DOHH2 (cell line): Measurements from ENCODE around the gene ZP3.
"Not testable (repeated sequence)": the region's sequence is repeated elsewhere in the genome, so short reads cannot be mapped to it uniquely, and the experiment has no call there.

Source experiments
- EZH2phosphoT487 ChIP-seq: fragments of 200-600 bp; sonication (generic); IDR thresholded peaks from 2 replicates; pipeline ENCODE4 v1.6.1; 2017; ENCODE audit warnings: borderline replicate concordance, mild to moderate bottlenecking, antibody characterized with exemption, low read length, moderate library complexity, mixed read lengths
- TF ChIP-seq, protein P1 (sequence below): fragments of 200-600 bp; sonication (generic); IDR thresholded peaks from one replicate; pipeline ENCODE4 v1.5.1; 2014; ENCODE audit warnings: antibody characterized with exemption, mild to moderate bottlenecking, low read depth, low read length; ENCODE audit not compliant: poor library complexity, severe bottlenecking

DNA sequence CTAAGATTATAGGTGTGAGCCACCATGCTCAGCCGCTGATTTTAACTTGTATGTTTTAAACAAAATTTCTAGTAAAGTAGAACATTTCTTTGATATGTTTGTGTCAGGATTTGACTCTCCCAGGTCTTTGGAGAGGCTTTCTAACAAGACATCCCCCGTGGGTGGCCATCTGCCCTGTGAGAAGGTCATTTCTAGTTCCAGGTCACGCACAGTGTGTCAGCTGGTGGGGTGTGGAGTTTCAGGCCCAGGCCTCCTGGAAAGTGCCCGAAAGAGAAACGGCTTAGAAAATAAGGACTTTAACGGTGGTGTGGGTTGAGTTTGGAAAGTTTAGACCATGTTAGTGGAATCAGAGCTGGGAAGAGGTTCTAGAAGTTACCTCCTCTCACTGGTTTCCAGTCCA is 48.3 kb downstream of the ZP3 start:
- TF ChIP-seq, protein P1, sequence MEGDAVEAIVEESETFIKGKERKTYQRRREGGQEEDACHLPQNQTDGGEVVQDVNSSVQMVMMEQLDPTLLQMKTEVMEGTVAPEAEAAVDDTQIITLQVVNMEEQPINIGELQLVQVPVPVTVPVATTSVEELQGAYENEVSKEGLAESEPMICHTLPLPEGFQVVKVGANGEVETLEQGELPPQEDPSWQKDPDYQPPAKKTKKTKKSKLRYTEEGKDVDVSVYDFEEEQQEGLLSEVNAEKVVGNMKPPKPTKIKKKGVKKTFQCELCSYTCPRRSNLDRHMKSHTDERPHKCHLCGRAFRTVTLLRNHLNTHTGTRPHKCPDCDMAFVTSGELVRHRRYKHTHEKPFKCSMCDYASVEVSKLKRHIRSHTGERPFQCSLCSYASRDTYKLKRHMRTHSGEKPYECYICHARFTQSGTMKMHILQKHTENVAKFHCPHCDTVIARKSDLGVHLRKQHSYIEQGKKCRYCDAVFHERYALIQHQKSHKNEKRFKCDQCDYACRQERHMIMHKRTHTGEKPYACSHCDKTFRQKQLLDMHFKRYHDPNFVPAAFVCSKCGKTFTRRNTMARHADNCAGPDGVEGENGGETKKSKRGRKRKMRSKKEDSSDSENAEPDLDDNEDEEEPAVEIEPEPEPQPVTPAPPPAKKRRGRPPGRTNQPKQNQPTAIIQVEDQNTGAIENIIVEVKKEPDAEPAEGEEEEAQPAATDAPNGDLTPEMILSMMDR = not testable (repeated sequence)
- not testable (repeated sequence) for TF ChIP-seq EZH2phosphoT487
